ENCODE data around the gene PCBD1. TPM values are rescaled to one million over a fixed set of nuclear protein-coding genes. Genes with fewer than 3 reads are reported as not detected.
"Not testable (repeated sequence)": the region's sequence is repeated elsewhere in the genome, so short reads cannot be mapped to it uniquely, and the experiment has no call there.

Gene PCBD1
- total and polyA plus RNA-seq, 7 experiments from 2014 or later: 4.5 to 29.8 (median 7.8) TPM

GRCh38 chr10:70925377-70926225, 37.2 kb upstream of the PCBD1 start:
- H3K4me1 Mint-ChIP-seq: peaks cover 0 to 7% (median 6%) of the 10 kb centered on the region in 7 donors
- ChIA-PET CTCF (no interaction called here), POLR2A (no interaction called here)
- H3K9me3 ChIP-seq (ENCODE audit: control insufficient read depth in 2 of 3, low read length in 3 of 3): no peaks in the 10 kb centered on the region
- peaks cover 0 to 11% (median 6%) of the 10 kb centered on the region in 5 donors for H3K27me3 Mint-ChIP-seq
- H3K36me3 ChIP-seq (ENCODE audit: control insufficient read depth in 2 of 3, insufficient read depth in 3 of 3, low read length in 3 of 3): no peaks in the 10 kb centered on the region
- intact Hi-C loops (cut with micrococcal nuclease): loop anchor here in 1 of 2 donors (1.0 kb wide), 1 partner anchor 284 kb away; no protein-coding TSS in a partner anchor
- H3K4me3 ChIP-seq (ENCODE audit: low read length): no peak overlapping the region
- H3K27me3 ChIP-seq (ENCODE audit: control insufficient read depth in 2 of 2, insufficient read depth in 2 of 2, low read length in 2 of 2): no peaks in the 10 kb centered on the region
- peak in 6 of 9 donors; percentile 16 to 71 (median 34) for DNase-seq
- H3K27ac ChIP-seq (ENCODE audit: low read depth, low read length): no peak overlapping the region
- peaks cover 0 to 2% (median 0%) of the 10 kb centered on the region in 11 donors for H3K9me3 Mint-ChIP-seq
- H3K4me3 Mint-ChIP-seq: peak overlapping the region in 3 of 10 donors; percentile 20 to 40 (median 33)
- no peak overlapping the region for H3K27ac Mint-ChIP-seq
- H3K4me1 ChIP-seq (ENCODE audit: control insufficient read depth in 2 of 2, insufficient read depth in 2 of 2, low read length in 2 of 2): no peaks in the 10 kb centered on the region
- no peaks in the 10 kb centered on the region for H3K36me3 Mint-ChIP-seq
- peak; percentile 76 for ATAC-seq

GRCh38 chr10:70923696-70924095, 35.3 kb upstream of the PCBD1 start:
- Mint-ChIP-seq H3K27ac (no peak overlapping the region), H3K9me3 (peaks cover 0 to 2% (median 0%) of the 10 kb centered on the region in 11 donors), H3K4me3 (no peak overlapping the region), H3K27me3 (peaks cover 0 to 15% (median 6%) of the 10 kb centered on the region in 5 donors), H3K4me1 (peaks cover 0 to 7% (median 6%) of the 10 kb centered on the region in 7 donors), H3K36me3 (no peaks in the 10 kb centered on the region)
- ATAC-seq (no peak), DNase-seq (no peak)
- ChIA-PET POLR2A (no interaction called here), CTCF (no interaction called here)
- intact Hi-C loops (cut with micrococcal nuclease): no loop called here
- Histone ChIP-seq H3K36me3 (ENCODE audit: control insufficient read depth in 2 of 3, insufficient read depth in 3 of 3, low read length in 3 of 3) (no peaks in the 10 kb centered on the region), H3K4me1 (ENCODE audit: control insufficient read depth in 2 of 2, insufficient read depth in 2 of 2, low read length in 2 of 2) (no peaks in the 10 kb centered on the region), H3K4me3 (ENCODE audit: low read length) (no peak overlapping the region), H3K27me3 (ENCODE audit: control insufficient read depth in 2 of 2, insufficient read depth in 2 of 2, low read length in 2 of 2) (no peaks in the 10 kb centered on the region), H3K27ac (ENCODE audit: low read depth, low read length) (no peak overlapping the region), H3K9me3 (ENCODE audit: control insufficient read depth in 2 of 3, low read length in 3 of 3) (no peaks in the 10 kb centered on the region)

GRCh38 chr10:70921285-70921684, 32.9 kb upstream of the PCBD1 start:
- intact Hi-C loops (cut with micrococcal nuclease): no loop called here
- Mint-ChIP-seq H3K27ac (no peak overlapping the region), H3K4me1 (peaks cover 0 to 7% (median 6%) of the 10 kb centered on the region in 7 donors), H3K9me3 (peaks cover 0 to 2% (median 0%) of the 10 kb centered on the region in 11 donors), H3K4me3 (no peak overlapping the region), H3K27me3 (peaks cover 0 to 18% (median 6%) of the 10 kb centered on the region in 5 donors), H3K36me3 (no peaks in the 10 kb centered on the region)
- no peaks in the 10 kb centered on the region for H3K9me3 ChIP-seq (ENCODE audit: control insufficient read depth in 2 of 3, low read length in 3 of 3)
- no peak for DNase-seq
- ChIA-PET CTCF (interaction anchor here (0.7 kb wide), 1 partner anchor 24 kb away, joined by 5 read pairs; no protein-coding TSS in a partner anchor), POLR2A (no interaction called here)
- no peak overlapping the region for H3K27ac ChIP-seq (ENCODE audit: low read depth, low read length)
- H3K4me1 ChIP-seq (ENCODE audit: control insufficient read depth in 2 of 2, insufficient read depth in 2 of 2, low read length in 2 of 2): no peaks in the 10 kb centered on the region
- H3K36me3 ChIP-seq (ENCODE audit: control insufficient read depth in 2 of 3, insufficient read depth in 3 of 3, low read length in 3 of 3): no peaks in the 10 kb centered on the region
- H3K27me3 ChIP-seq (ENCODE audit: control insufficient read depth in 2 of 2, insufficient read depth in 2 of 2, low read length in 2 of 2): no peaks in the 10 kb centered on the region
- H3K4me3 ChIP-seq (ENCODE audit: low read length): no peak overlapping the region
- ATAC-seq: no peak

GRCh38 chr10:70920519-70920918, 32.2 kb upstream of the PCBD1 start:
- H3K9me3 Mint-ChIP-seq: peaks cover 0 to 2% (median 0%) of the 10 kb centered on the region in 11 donors
- Histone ChIP-seq H3K9me3 (ENCODE audit: control insufficient read depth in 2 of 3, low read length in 3 of 3) (no peaks in the 10 kb centered on the region), H3K27ac (ENCODE audit: low read depth, low read length) (no peak overlapping the region), H3K4me1 (ENCODE audit: control insufficient read depth in 2 of 2, insufficient read depth in 2 of 2, low read length in 2 of 2) (no peaks in the 10 kb centered on the region), H3K4me3 (ENCODE audit: low read length) (no peak overlapping the region), H3K36me3 (ENCODE audit: control insufficient read depth in 2 of 3, insufficient read depth in 3 of 3, low read length in 3 of 3) (no peaks in the 10 kb centered on the region), H3K27me3 (ENCODE audit: control insufficient read depth in 2 of 2, insufficient read depth in 2 of 2, low read length in 2 of 2) (no peaks in the 10 kb centered on the region)
- ATAC-seq (no peak), DNase-seq (no peak)
- no peaks in the 10 kb centered on the region for H3K36me3 Mint-ChIP-seq
- H3K27me3 Mint-ChIP-seq: peaks cover 0 to 21% (median 8%) of the 10 kb centered on the region in 5 donors
- H3K27ac Mint-ChIP-seq: no peak overlapping the region
- CTCF ChIA-PET: no interaction called here
- POLR2A ChIA-PET: no interaction called here
- peaks cover 0 to 6% (median 6%) of the 10 kb centered on the region in 7 donors for H3K4me1 Mint-ChIP-seq
- H3K4me3 Mint-ChIP-seq: no peak overlapping the region
- intact Hi-C loops (cut with micrococcal nuclease): no loop called here

GRCh38 chr10:70919906-70920305, 31.5 kb upstream of the PCBD1 start:
- H3K4me3 ChIP-seq (ENCODE audit: low read length); CTCF ChIA-PET; H3K36me3 Mint-ChIP-seq; H3K36me3 ChIP-seq (ENCODE audit: control insufficient read depth in 2 of 3, insufficient read depth in 3 of 3, low read length in 3 of 3); H3K27me3 ChIP-seq (ENCODE audit: control insufficient read depth in 2 of 2, insufficient read depth in 2 of 2, low read length in 2 of 2); H3K27ac Mint-ChIP-seq; DNase-seq; H3K9me3 Mint-ChIP-seq; intact Hi-C loops (cut with micrococcal nuclease); H3K4me1 Mint-ChIP-seq; H3K27ac ChIP-seq (ENCODE audit: low read depth, low read length); H3K4me1 ChIP-seq (ENCODE audit: control insufficient read depth in 2 of 2, insufficient read depth in 2 of 2, low read length in 2 of 2); H3K9me3 ChIP-seq (ENCODE audit: control insufficient read depth in 2 of 3, low read length in 3 of 3); POLR2A ChIA-PET; H3K4me3 Mint-ChIP-seq; ATAC-seq: not testable (repeated sequence)
- peaks cover 0 to 23% (median 8%) of the 10 kb centered on the region in 5 donors for H3K27me3 Mint-ChIP-seq

GRCh38 chr10:70918851-70919530, 30.6 kb upstream of the PCBD1 start:
- H3K4me3 ChIP-seq (ENCODE audit: low read length): no peak overlapping the region
- ATAC-seq: no peak
- H3K9me3 ChIP-seq (ENCODE audit: control insufficient read depth in 2 of 3, low read length in 3 of 3): no peaks in the 10 kb centered on the region
- Mint-ChIP-seq H3K27me3 (peaks cover 0 to 23% (median 8%) of the 10 kb centered on the region in 5 donors), H3K9me3 (peaks cover 0 to 2% (median 0%) of the 10 kb centered on the region in 11 donors), H3K36me3 (no peaks in the 10 kb centered on the region), H3K27ac (no peak overlapping the region), H3K4me3 (no peak overlapping the region), H3K4me1 (peaks cover 0 to 2% (median 0%) of the 10 kb centered on the region in 7 donors)
- CTCF ChIA-PET: no interaction called here
- POLR2A ChIA-PET: no interaction called here
- no peak for DNase-seq
- intact Hi-C loops (cut with micrococcal nuclease): no loop called here
- no peaks in the 10 kb centered on the region for H3K36me3 ChIP-seq (ENCODE audit: control insufficient read depth in 2 of 3, insufficient read depth in 3 of 3, low read length in 3 of 3)
- no peaks in the 10 kb centered on the region for H3K27me3 ChIP-seq (ENCODE audit: control insufficient read depth in 2 of 2, insufficient read depth in 2 of 2, low read length in 2 of 2)
- no peaks in the 10 kb centered on the region for H3K4me1 ChIP-seq (ENCODE audit: control insufficient read depth in 2 of 2, insufficient read depth in 2 of 2, low read length in 2 of 2)
- no peak overlapping the region for H3K27ac ChIP-seq (ENCODE audit: low read depth, low read length)

Data from naive thymus-derived CD4-positive, alpha-beta T cell (primary cell).